GM12878 (cell line): ENCODE data around the gene SCIMP. TPM values are rescaled to one million over a fixed set of nuclear protein-coding genes. Genes with fewer than 3 reads are reported as not detected.

Experiments
- ATF2 ChIP-seq: IDR thresholded peaks from 2 replicates; pipeline ENCODE4 v1.6.1; 2012; ENCODE audit warnings: low read length, inconsistent platforms
- CBX3 ChIP-seq: fragments of 200-600 bp; sonication (generic); IDR thresholded peaks from 2 replicates; pipeline ENCODE4 v1.6.1; 2016; ENCODE audit warnings: low read depth, borderline replicate concordance
- CEBPB ChIP-seq, 2 experiments: fragments of 150-350 bp in 1 of 2; IDR thresholded peaks; 2 replicates each; pipeline ENCODE4 v1.6.1; 2012 to 2014; ENCODE audit warnings: low read depth in 2 of 2, low read length in 2 of 2, borderline replicate concordance in 1 of 2, inconsistent platforms in 1 of 2
- FOXM1 ChIP-seq: IDR thresholded peaks from 2 replicates; pipeline ENCODE4 v1.6.1; 2012; ENCODE audit warnings: low read depth, mild to moderate bottlenecking, inconsistent platforms, low read length, moderate library complexity
- HCFC1 ChIP-seq: fragments of 150-350 bp; IDR thresholded peaks from 2 replicates; pipeline ENCODE4 v1.6.1; 2014; ENCODE audit warnings: low read length
- HDAC6 ChIP-seq: fragments of 200-600 bp; sonication (generic); IDR thresholded peaks from one replicate; pipeline ENCODE4 v1.8.0; 2017; ENCODE audit warnings: antibody characterized with exemption; ENCODE audit not compliant: unreplicated experiment
- HDGF ChIP-seq: fragments of 450-650 bp; IDR thresholded peaks from 2 replicates; pipeline ENCODE4 v1.6.1; 2016; ENCODE audit warnings: antibody characterized with exemption
- IKZF2 ChIP-seq, 2 experiments: fragments of 450-650 bp; IDR thresholded peaks; 2 replicates each; pipeline ENCODE4 v1.6.1; 2017; ENCODE audit warnings: mild to moderate bottlenecking in 2 of 2, moderate library complexity in 2 of 2
- JUNB ChIP-seq: IDR thresholded peaks from 2 replicates; pipeline ENCODE4 v1.6.1; 2016; ENCODE audit warnings: antibody characterized with exemption, mild to moderate bottlenecking
- JUND ChIP-seq: IDR thresholded peaks from 2 replicates; pipeline ENCODE4 v1.6.1; 2012; ENCODE audit warnings: low read depth, mild to moderate bottlenecking, low read length, improper control_type of control experiment, moderate library complexity
- KLF5 ChIP-seq: fragments of 450-650 bp; IDR thresholded peaks from 2 replicates; pipeline ENCODE4 v1.6.1; 2014; ENCODE audit warnings: mild to moderate bottlenecking; ENCODE audit not compliant: partially characterized antibody
- MEF2B ChIP-seq: fragments of 450-650 bp; IDR thresholded peaks from 2 replicates; pipeline ENCODE4 v1.6.1; 2018; ENCODE audit warnings: mild to moderate bottlenecking, moderate library complexity; ENCODE audit not compliant: partially characterized antibody, poor library complexity, severe bottlenecking
- MXI1 ChIP-seq: fragments of 150-350 bp; IDR thresholded peaks from 2 replicates; pipeline ENCODE4 v1.6.1; 2011; ENCODE audit warnings: low read depth, mild to moderate bottlenecking, inconsistent platforms, low read length, improper control_type of control experiment
- NBN ChIP-seq: fragments of 450-650 bp; IDR thresholded peaks from 2 replicates; pipeline ENCODE4 v1.6.1; 2016
- NRF1 ChIP-seq: conservative IDR thresholded peaks from 2 replicates; pipeline ENCODE4 v1.6.1; 2011; ENCODE audit warnings: mild to moderate bottlenecking, low read depth, low read length, improper control_type of control experiment
- PML ChIP-seq: IDR thresholded peaks from 2 replicates; pipeline ENCODE4 v1.6.1; 2012; ENCODE audit warnings: low read length, inconsistent platforms
- POLR2AphosphoS5 ChIP-seq: IDR thresholded peaks from 2 replicates; pipeline ENCODE4 v1.6.1; 2011; ENCODE audit warnings: mild to moderate bottlenecking, low read length, inconsistent platforms
- RAD51 ChIP-seq: fragments of 450-650 bp; IDR thresholded peaks from 2 replicates; pipeline ENCODE4 v1.6.1; 2016; ENCODE audit warnings: moderate library complexity, mild to moderate bottlenecking, inconsistent platforms
- RFX5 ChIP-seq: IDR thresholded peaks from 2 replicates; pipeline ENCODE4 v1.6.1; 2011; ENCODE audit warnings: low read depth, low read length, improper control_type of control experiment
- SREBF2 ChIP-seq: IDR thresholded peaks from 2 replicates; pipeline ENCODE4 v1.6.1; 2012; ENCODE audit warnings: mild to moderate bottlenecking, low read length
- TBL1XR1 ChIP-seq: IDR thresholded peaks from 2 replicates; pipeline ENCODE4 v1.6.1; 2012; ENCODE audit warnings: low read depth, low read length, improper control_type of control experiment
- TCF3 ChIP-seq: IDR thresholded peaks from 2 replicates; pipeline ENCODE4 v1.6.1; 2012; ENCODE audit warnings: low read depth, mild to moderate bottlenecking, low read length, borderline replicate concordance; ENCODE audit not compliant: insufficient read depth
- USF1 ChIP-seq: IDR thresholded peaks from 2 replicates; pipeline ENCODE4 v1.6.1; 2011; ENCODE audit warnings: borderline replicate concordance, low read depth, mild to moderate bottlenecking, moderate library complexity, mixed read lengths, low read length; ENCODE audit not compliant: insufficient read depth; ENCODE audit errors: extremely low read length
- ZNF24 ChIP-seq: fragments of 450-650 bp; IDR thresholded peaks from 2 replicates; pipeline ENCODE4 v1.6.1; 2017; ENCODE audit warnings: antibody characterized with exemption, mild to moderate bottlenecking
- polyA plus RNA-seq, 11 experiments: library from polyadenylated mRNA; depleted of rRNA in 4 of 11; unstranded in 6 of 11; stranded (reverse) in 5 of 11; fragments of >200 nt; fragmentation: Nextera tagmentation in 4 of 11; fragmentation: Illumina TruSeq in 1 of 11; extraction: Ambion mirVana in 4 of 11; extraction: Trizol in 1 of 11; gene quantifications; 1 replicate in 1 of 11; 2 replicates in 10 of 11; pipeline versions ENCODE4 v1.2.1 to v1.2.3, GENCODE V29; 2011 to 2016; ENCODE audit warnings: inconsistent platforms in 2 of 11, missing spikeins in 2 of 11, low read depth in 1 of 11
- total RNA-seq, 4 experiments: library from RNA; depleted of rRNA in 3 of 4; stranded (reverse); fragments of >200 nt in 3 of 4; fragmentation: Illumina TruSeq in 1 of 4; extraction: Trizol in 1 of 4; gene quantifications; 2 replicates each; pipeline versions ENCODE4 v1.2.1 to v1.2.3, GENCODE V29; 2013 to 2021
- TF ChIP-seq, protein P1 (sequence below): fragments of 450-650 bp; IDR thresholded peaks from 2 replicates; pipeline ENCODE4 v1.6.1; 2017; ENCODE audit warnings: low read depth, mild to moderate bottlenecking, moderate library complexity
- TF ChIP-seq, protein P2 (sequence below): fragments of 450-650 bp; IDR thresholded peaks from 2 replicates; pipeline ENCODE4 v1.6.1; 2017; ENCODE audit warnings: mild to moderate bottlenecking, low read depth, inconsistent platforms; ENCODE audit not compliant: poor library complexity, severe bottlenecking

SCIMP gene
- total and polyA plus RNA-seq, 10 of the 15 experiments (the other 5 are each of a cell fraction or from before 2014, with no cell fraction given): 56.7 to 151 (median 95.0) TPM

GRCh38 chr17:5225668-5226457 lies 8.8 kb downstream of the SCIMP start (continued):
- TF ChIP-seq ZNF24 (peak; percentile 57; the same call in 1 of the 2 replicates), CBX3 (no peak), HDAC6 (no peak), RFX5 (no peak), FOXM1 (peak; percentile 76), NBN (peak; percentile 54; the same call in 1 of the 2 replicates), JUNB (peak; percentile 88), KLF5 (no peak), HCFC1 (no peak), MXI1 (0 out of 2 replicates have a peak, but pooled peaks have one; percentile 54), TCF3 (peak; percentile 88; the same call in 1 of the 2 replicates), MEF2B (peak; percentile 98), IKZF2 (IDR thresholded peaks at IDR 0.05) (peak; percentile 98), HDGF (peak; percentile 92), JUND (no peak; the same call in 1 of the 2 replicates), NRF1 (no peak), ATF2 (peak; percentile 67), USF1 (no peak), RAD51 (no peak), PML (peak; percentile 51), POLR2AphosphoS5 (peak; percentile 69), TBL1XR1 (peak; percentile 73; the same call in 1 of the 2 replicates), SREBF2 (no peak), CEBPB (IDR thresholded peaks at IDR 0.05; ENCODE audit: borderline replicate concordance in 1 of 2, low read depth in 2 of 2, low read length in 2 of 2) (no peak)
- TF ChIP-seq, protein P1, sequence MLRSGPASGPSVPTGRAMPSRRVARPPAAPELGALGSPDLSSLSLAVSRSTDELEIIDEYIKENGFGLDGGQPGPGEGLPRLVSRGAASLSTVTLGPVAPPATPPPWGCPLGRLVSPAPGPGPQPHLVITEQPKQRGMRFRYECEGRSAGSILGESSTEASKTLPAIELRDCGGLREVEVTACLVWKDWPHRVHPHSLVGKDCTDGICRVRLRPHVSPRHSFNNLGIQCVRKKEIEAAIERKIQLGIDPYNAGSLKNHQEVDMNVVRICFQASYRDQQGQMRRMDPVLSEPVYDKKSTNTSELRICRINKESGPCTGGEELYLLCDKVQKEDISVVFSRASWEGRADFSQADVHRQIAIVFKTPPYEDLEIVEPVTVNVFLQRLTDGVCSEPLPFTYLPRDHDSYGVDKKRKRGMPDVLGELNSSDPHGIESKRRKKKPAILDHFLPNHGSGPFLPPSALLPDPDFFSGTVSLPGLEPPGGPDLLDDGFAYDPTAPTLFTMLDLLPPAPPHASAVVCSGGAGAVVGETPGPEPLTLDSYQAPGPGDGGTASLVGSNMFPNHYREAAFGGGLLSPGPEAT: peak; percentile 95
- TF ChIP-seq, protein P2, sequence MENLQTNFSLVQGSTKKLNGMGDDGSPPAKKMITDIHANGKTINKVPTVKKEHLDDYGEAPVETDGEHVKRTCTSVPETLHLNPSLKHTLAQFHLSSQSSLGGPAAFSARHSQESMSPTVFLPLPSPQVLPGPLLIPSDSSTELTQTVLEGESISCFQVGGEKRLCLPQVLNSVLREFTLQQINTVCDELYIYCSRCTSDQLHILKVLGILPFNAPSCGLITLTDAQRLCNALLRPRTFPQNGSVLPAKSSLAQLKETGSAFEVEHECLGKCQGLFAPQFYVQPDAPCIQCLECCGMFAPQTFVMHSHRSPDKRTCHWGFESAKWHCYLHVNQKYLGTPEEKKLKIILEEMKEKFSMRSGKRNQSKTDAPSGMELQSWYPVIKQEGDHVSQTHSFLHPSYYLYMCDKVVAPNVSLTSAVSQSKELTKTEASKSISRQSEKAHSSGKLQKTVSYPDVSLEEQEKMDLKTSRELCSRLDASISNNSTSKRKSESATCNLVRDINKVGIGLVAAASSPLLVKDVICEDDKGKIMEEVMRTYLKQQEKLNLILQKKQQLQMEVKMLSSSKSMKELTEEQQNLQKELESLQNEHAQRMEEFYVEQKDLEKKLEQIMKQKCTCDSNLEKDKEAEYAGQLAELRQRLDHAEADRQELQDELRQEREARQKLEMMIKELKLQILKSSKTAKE: peak; percentile 71
